ENCODE data around the gene COL5A1.

GRCh38 chr9:134712926-134713325 lies 71.3 kb downstream of the COL5A1 start:
- no peak for TF ChIP-seq POLR2A (IDR thresholded peaks at IDR 0.05)
- no peak for TF ChIP-seq CTCF (IDR thresholded peaks at IDR 0.05)
